ENCODE data around the gene NKPD1.

NKPD1 gene

GRCh38 chr19:45173816-45174215, 13.0 kb upstream of the NKPD1 start:
- DNase-seq (ENCODE audit: low spot score) = no peak

GRCh38 chr19:45172611-45173208, 11.9 kb upstream of the NKPD1 start:
- no peak for DNase-seq (ENCODE audit: low spot score)

- DNase-seq (ENCODE audit: low spot score) = no peak
These were observed 11.4 kb upstream of the NKPD1 start for GRCh38 chr19:45172173-45172572.

GRCh38 chr19:45171211-45171623, 10.4 kb upstream of the NKPD1 start:
- no peak for DNase-seq (ENCODE audit: low spot score)

DNA sequence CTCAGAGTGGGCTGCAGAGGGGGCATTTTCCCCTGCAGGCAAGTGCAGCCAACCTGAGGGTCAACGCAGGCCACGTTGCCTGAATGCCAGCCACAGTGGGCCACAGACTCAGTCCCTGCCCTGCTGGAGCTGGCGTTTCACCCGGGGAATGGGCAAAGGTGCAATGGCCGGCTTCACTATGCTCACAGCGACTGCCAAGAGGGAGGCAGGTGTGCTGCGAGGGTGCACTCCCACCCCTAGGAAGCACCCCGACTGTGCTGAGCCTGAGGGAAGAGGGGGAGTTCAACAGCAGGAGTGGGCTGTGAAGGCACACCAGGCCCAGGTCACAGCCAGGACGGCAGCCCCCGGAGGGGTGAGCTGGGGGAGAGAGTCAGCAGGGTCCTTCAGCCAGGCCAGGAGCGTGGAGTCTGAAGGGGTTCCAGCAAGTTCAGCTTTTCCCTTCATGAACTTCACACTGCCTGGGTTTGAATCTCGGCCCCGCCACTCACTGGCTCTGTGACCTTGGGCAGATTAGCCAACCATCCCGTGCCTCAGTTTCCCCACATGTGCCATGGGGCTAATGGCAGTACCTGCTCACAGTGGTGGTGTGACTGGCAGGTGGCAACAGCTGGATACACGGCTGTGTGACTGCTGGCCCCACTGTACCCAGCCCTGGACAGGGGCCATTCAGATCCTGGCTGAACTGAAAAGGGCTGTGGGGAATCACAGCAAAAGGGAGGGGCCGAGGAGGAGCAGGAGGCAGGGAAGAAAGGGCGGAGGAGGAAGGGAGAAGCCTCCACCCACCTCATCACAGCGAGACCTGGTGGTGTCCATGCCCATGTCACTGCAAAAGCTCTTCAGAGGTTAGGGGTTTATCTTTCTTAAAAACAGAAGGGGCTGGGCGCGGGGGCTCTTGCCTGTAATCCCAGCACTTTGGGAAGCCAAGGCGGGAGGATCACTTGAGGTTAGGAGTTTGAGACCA, 9.6 kb upstream of the NKPD1 start:
- DNase-seq (ENCODE audit: low spot score) = no peak

- no peak for DNase-seq (ENCODE audit: low spot score)
These were observed 8.8 kb upstream of the NKPD1 start for GRCh38 chr19:45169602-45170001.

DNA sequence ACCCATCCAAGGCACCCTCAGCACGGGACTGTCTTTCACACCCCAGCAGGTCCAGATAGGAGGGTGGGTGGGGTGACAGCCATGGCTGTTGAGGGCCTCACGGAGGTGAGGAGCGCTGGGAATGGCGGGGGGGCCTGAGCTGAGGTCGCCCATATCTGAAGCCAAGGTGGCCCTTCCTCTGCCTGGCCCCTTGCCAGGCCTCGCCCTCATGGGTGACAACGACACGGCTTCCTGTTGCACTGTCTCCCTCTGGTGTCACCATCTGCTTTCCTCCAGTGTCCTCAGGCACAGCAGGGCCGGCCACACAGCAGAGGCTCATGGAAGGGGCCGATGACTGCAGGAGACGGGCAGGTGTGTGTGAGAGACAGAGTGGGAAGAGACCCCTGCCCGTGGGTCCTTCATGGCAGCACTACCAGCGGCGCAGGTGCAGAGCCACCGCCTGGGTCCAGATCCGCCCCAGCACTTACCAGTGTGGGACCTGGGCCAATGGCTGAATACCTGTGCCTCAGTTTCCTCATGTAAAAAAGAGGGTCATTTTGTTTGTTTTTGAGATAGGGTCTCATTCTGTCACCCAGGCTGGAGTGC, 8.1 kb upstream of the NKPD1 start:
- DNase-seq (ENCODE audit: low spot score) = no peak

- no peak for DNase-seq (ENCODE audit: low spot score)
These were observed 6.0 kb upstream of the NKPD1 start for GRCh38 chr19:45166723-45167252.

DNA sequence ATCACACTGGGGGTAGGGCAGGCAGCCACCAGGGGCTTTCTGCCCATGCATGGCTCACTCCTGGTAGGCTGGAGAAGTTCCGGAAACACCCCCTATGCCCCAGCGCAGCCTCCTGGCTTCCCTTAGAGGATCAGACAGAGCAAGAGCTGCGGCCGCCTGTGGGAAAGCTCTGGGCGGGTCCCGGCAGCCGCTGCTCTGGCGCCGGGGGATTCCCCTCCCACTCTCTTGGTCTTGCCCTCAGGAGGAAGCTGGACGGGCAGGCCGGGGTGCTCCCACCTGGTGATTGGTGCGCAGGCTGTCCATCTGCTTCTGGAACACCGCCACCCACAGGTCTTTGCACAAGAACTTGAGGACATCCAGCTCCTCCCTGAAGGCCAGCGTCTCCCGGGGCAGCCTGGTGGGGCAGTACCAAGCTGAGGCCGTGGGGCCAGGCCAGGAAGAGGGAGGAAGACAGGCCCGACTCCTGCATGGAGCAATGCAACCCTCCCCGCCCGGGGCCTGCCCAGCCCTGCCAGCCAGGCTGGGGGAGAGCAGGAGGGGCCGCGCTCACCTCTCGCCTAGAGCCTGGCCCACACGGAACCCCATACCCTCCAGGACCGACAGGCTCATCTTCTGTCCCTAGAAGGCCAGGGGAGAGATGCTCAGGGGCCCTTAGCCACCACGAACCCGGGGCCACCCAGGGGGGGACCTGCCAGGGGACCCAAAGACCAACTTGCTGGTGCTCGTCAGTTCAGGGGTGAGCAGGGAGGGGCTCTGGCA, 4.0 kb upstream of the NKPD1 start:
- DNase-seq (ENCODE audit: low spot score) = no peak

DNA sequence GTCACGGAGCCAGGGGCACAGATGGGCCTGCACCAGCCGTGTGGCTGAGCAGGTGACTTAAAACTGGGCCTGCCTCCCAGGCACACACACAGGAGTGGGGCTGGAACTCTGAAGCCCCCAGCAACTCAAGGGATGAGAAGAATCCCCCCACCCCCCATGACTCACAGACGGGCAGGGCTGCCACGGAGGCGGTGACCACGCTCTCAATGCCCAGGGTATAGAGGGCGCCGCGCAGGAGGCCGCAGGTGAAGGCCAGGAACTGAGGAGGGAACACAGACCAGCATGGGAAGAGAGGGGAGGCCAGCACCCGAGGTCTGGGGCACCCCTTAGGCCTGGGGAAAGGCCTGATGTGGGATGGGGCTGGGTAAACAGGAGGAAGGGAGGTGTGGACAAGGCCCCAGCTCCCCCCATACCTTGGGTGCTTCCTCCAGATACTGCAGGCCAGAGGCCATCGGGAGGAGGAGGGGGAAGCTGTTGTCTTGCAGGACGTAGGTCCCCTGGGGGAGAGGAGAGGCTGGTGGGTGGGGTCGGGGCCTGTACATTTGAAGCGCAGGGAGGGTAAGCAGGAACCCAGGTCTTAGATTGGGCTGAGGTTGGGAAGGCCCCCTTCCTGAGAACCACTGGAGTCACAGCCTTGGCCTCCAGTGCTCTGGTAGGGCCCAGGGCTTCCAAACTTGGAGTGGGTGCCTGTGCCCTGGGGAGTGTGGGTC, 3.1 kb upstream of the NKPD1 start:
- no peak for DNase-seq (ENCODE audit: low spot score)

- DNase-seq (ENCODE audit: low spot score) = no peak
These were observed 2.4 kb upstream of the NKPD1 start for GRCh38 chr19:45163156-45163555.

DNA sequence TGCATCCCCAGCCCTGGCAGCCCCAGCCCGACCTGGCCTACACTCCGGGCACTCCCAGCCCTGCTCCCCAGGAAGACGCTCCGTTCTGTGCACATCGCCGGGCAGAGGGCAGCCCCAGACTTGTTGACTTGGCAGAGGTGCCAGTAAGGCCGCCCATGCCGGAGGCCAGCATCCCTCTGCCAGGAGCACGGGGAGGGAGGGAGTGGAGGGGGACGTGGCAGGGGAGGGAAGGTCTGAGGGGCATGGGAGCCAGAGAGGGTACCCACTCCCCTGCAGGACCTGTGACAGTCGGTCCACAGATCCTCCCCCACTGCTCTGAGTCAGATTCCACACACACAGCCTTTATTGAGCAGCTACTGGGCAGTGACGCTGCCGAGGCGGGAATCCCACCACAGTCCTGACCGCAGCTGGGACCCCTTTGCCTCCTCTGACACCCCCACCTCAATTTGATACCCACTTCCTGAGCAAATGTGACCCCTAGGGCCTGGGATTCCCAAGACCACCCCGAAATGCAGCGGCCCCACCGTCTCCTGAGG, 1.9 kb upstream of the NKPD1 start:
- DNase-seq (ENCODE audit: low spot score) = no peak

DNA sequence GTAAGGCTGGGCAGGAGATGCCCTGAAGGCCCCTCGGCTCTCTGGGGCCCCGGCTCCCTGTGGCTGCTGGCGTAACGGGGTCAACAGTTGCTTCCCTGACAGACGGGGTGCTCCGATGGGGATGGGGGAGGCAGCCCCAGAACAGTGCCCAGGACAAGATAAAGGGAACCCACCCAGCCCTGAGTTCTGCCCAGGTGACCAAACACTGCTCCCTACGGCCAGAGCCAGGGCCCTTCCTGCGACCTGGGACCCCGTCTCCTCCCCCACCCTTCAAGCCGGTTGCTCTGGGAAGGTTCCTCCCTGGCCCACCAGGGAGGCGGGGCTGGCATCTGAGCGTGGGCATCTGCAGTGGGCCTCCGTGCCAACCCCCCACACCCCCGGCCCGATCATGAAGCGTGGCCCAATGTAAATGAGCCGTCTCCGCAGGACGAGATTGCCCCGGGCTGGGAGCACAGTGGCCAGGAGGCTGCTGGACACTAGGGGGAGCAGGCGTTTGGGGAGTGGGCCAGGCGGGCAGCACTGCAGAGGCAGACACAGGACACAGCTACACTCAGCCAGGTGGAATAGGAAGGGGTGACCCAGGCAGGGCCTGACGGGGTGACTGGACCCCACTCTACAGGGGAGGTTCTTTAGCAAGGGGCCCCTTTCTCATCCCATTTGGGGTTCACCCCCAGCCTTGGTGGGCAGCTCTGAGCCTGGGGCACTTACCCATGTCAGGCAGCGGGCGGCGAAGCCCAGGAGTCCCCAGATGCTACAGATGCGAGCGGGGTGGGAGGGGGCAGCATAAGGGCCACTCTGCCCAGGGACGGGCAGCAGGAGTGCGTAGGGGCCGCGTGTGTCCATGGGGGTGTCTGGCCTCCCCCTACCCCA, 1.2 kb upstream of the NKPD1 start:
- DNase-seq (ENCODE audit: low spot score) = peak; percentile 80

- no peak for DNase-seq (ENCODE audit: low spot score)
These were observed 834 bp downstream of the NKPD1 start for GRCh38 chr19:45159971-45160324.

DNA sequence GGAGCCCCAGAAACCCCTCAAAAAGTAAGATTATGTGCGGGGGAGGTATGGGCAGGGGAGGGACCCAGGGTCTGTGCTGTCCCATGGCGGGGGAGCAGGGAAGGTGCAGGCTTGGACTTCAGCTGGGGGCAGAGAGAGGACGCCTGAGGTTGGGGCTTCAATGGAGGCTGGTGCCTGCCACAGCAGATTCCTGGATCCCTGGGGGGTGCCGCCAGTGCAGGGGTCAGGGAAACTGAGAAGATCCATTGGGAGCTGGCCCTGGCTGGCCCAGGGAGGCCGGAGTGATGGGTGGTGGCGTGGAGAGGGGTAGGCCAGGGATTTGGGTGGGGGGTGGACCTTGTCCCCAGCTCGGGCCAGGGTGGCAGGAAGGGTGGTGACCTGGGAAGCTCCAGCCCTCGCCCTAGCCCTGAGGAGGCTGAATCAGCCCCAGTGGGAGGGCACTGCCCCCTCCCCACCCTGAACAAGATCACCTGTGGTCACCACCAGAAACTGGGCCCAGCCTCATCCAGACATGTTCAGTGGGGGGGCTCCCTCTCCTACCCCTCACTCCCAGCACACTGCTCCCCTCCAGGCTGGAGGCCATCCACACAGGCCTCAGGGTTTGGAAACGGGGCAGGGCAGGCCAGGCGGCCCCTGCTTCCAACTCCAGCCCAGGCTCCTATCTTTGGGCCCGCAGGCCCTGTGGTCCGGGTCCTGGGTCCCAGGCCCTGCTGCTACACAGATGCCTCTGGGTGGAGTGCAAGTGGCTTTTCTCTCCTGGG, 1.4 kb downstream of the NKPD1 start:
- no peak for DNase-seq (ENCODE audit: low spot score)

DNA sequence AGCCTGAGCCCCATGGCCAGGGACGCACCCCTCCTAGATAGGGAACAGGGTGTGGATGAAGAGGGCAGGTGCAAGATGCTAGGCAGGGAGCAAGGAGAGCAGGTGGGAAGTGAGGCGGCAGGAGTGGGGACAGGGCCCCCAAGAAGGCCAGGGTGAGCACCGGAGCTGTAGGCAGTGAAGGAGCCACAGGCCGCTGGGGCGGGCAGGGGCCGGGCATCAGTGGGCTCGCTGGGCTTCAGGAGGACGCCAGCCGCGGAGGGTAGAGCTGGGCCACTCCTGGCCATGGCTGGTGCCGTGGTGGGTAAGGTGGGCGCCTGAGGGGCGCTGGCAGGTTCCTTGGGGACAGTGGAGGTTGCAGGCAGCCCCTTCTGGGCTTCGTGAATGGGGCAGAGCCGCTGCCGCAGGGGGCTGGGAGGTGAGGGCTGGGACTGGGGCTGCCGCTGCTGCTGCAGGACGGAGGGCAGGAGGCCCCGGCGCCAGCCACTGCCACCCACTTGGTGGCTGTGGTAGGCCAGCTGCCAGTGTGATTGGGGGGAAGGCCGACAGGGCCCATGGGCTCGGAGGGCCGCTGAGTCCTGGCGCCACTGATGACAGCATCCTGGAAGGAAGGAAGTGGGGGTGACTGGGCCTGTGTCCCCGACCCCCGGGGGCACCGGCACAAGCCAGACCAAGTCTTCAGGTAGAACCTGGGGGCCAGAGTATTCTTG, 2.1 kb downstream of the NKPD1 start:
- DNase-seq (ENCODE audit: low spot score) = no peak

GRCh38 chr19:45156751-45157150, 4.0 kb downstream of the NKPD1 start:
- no peak for DNase-seq (ENCODE audit: low spot score)

- no peak for DNase-seq (ENCODE audit: low spot score)
These were observed 4.7 kb downstream of the NKPD1 start for GRCh38 chr19:45156011-45156630.

All from ecto neural progenitor cell (in vitro differentiated cells).